IMR-90 (cell line): ENCODE measurements around the gene MSH5. TPM values are rescaled to one million over a fixed set of nuclear protein-coding genes. Genes with fewer than 3 reads are reported as not detected.
"Not testable (repeated sequence)": the region's sequence is repeated elsewhere in the genome, so short reads cannot be mapped to it uniquely, and the experiment has no call there.

ENCODE experiments used
- ATAC-seq: fragments of 200-7000 bp; cut with Tn5 transposase; 2 replicates; pipeline ENCODE4 v1.9.1; 2020; ENCODE audit warnings: low read depth, mild to moderate bottlenecking, moderate library complexity
- BruUV-seq: library from RNA; stranded (reverse); fragments of 400-500 nt; replicated peaks from 2 replicates; lab custom pipeline; 2021; lab: Mats Ljungman, UMichigan
- CTCF ChIA-PET: fragments of 300-600 bp; formaldehyde crosslinking; extraction: SDS; loops from one replicate; lab custom pipeline; 2021; ENCODE audit warnings: antibody characterized with exemption; lab: Yijun Ruan, JAX
- POLR2A ChIA-PET: fragments of 300-600 bp; sonication (Branson Sonifier 250); formaldehyde crosslinking; loops from one replicate; lab custom pipeline; 2022; ENCODE audit warnings: antibody characterized with exemption; ENCODE audit not compliant: unreplicated experiment; lab: Charles Lee
- DNase-seq: peaks from one replicate; pipeline ENCODE4 v3.0.0; 2013
- H2AFZ ChIP-seq: replicated peaks from 2 replicates; pipeline ENCODE3; 2013; ENCODE audit warnings: low read length, mild to moderate bottlenecking; ENCODE audit not compliant: poor library complexity
- H2AK5ac ChIP-seq: 2 replicates; pipeline ENCODE4 v1.6.1; 2013; ENCODE audit warnings: low read depth, low read length, inconsistent platforms
- H2AK9ac ChIP-seq: replicated peaks from 2 replicates; pipeline ENCODE3; 2013; ENCODE audit warnings: mild to moderate bottlenecking, low read depth, low read length, moderate library complexity; ENCODE audit not compliant: poor library complexity
- H2BK120ac ChIP-seq: 2 replicates; pipeline ENCODE4 v1.6.1; 2013; ENCODE audit warnings: low read depth, low read length, inconsistent platforms
- H2BK15ac ChIP-seq: 3 replicates; pipeline ENCODE4 v1.6.1; 2013; ENCODE audit warnings: low read depth, low read length, inconsistent platforms
- H2BK20ac ChIP-seq: 2 replicates; pipeline ENCODE4 v1.6.1; 2013; ENCODE audit warnings: low read depth, mild to moderate bottlenecking, inconsistent platforms, low read length, moderate library complexity
- H2BK5ac ChIP-seq: 2 replicates; pipeline ENCODE4 v1.6.1; 2013; ENCODE audit warnings: mild to moderate bottlenecking, low read depth, low read length, inconsistent platforms; ENCODE audit not compliant: poor library complexity, severe bottlenecking
- H3K14ac ChIP-seq: replicated peaks from 2 replicates; pipeline ENCODE4 v1.6.1; 2013; ENCODE audit warnings: low read depth, low read length, inconsistent platforms
- H3K18ac ChIP-seq: 2 replicates; pipeline ENCODE4 v1.6.1; 2013; ENCODE audit warnings: low read depth, low read length, control low read depth
- H3K23ac ChIP-seq: 2 replicates; pipeline ENCODE4 v1.6.1; 2013; ENCODE audit warnings: low read depth, low read length, inconsistent platforms
- H3K27ac ChIP-seq: 2 replicates; pipeline ENCODE4 v1.5.1; 2013; ENCODE audit warnings: mild to moderate bottlenecking, control low read depth, low read length; ENCODE audit not compliant: insufficient read depth
- H3K27me3 ChIP-seq: 2 replicates; pipeline ENCODE4 v1.6.1; 2013; ENCODE audit warnings: low read length; ENCODE audit not compliant: control insufficient read depth, insufficient read depth
- H3K36me3 ChIP-seq: 2 replicates; pipeline ENCODE4 v1.6.1; 2013; ENCODE audit warnings: low read length, mixed read lengths; ENCODE audit not compliant: control insufficient read depth, insufficient read depth
- H3K4ac ChIP-seq: 2 replicates; pipeline ENCODE4 v1.6.1; 2013; ENCODE audit warnings: low read depth, low read length, inconsistent platforms
- H3K4me1 ChIP-seq: 2 replicates; pipeline ENCODE4 v1.6.1; 2013; ENCODE audit warnings: low read length, mixed read lengths; ENCODE audit not compliant: control insufficient read depth, insufficient read depth
- H3K4me2 ChIP-seq: 2 replicates; pipeline ENCODE4 v1.6.1; 2013; ENCODE audit warnings: low read depth, mild to moderate bottlenecking, control low read depth, low read length, moderate library complexity
- H3K4me3 ChIP-seq: 2 replicates; pipeline ENCODE4 v1.5.1; 2013; ENCODE audit warnings: low read depth, mild to moderate bottlenecking, control low read depth, low read length, moderate library complexity; ENCODE audit not compliant: insufficient read depth
- H3K56ac ChIP-seq: 2 replicates; pipeline ENCODE4 v1.6.1; 2013; ENCODE audit warnings: low read length, inconsistent platforms; ENCODE audit not compliant: insufficient read depth; ENCODE audit errors: extremely low read depth
- H3K79me1 ChIP-seq, 2 experiments: 2 replicates each; pipeline ENCODE4 v1.6.1; 2013; ENCODE audit warnings: low read length in 2 of 2, inconsistent platforms in 1 of 2, low read depth in 1 of 2
- H3K9ac ChIP-seq: 2 replicates; pipeline ENCODE4 v1.6.1; 2013; ENCODE audit warnings: low read depth, low read length, control low read depth
- H3K9me1 ChIP-seq: 2 replicates; pipeline ENCODE4 v1.6.1; 2013; ENCODE audit warnings: low read length, inconsistent platforms; ENCODE audit not compliant: insufficient read depth
- H3K9me3 ChIP-seq: 2 replicates; pipeline ENCODE4 v1.6.1; 2013; ENCODE audit warnings: low read length; ENCODE audit not compliant: control insufficient read depth, insufficient read depth
- H4K20me1 ChIP-seq: 2 replicates; pipeline ENCODE4 v1.6.1; 2013; ENCODE audit warnings: low read length, inconsistent platforms; ENCODE audit not compliant: insufficient read depth
- H4K5ac ChIP-seq: 2 replicates; pipeline ENCODE4 v1.6.1; 2013; ENCODE audit warnings: mild to moderate bottlenecking, low read depth, low read length, control low read depth
- H4K8ac ChIP-seq, 2 experiments: 2 replicates each; pipeline ENCODE4 v1.6.1; 2013; ENCODE audit warnings: low read depth in 2 of 2, low read length in 2 of 2, control low read depth in 1 of 2, inconsistent platforms in 1 of 2
- H4K91ac ChIP-seq: 2 replicates; pipeline ENCODE4 v1.6.1; 2013; ENCODE audit warnings: low read depth, low read length, inconsistent platforms; ENCODE audit not compliant: insufficient read depth
- WGBS, 2 experiments: methylation state at CpG; one replicate each; pipeline versions ENCODE4 v1.1.5 to v1.1.7; 2013; ENCODE audit warnings: missing lambda C conversion rate in 2 of 2; ENCODE audit not compliant: insufficient read length in 1 of 2; ENCODE audit errors: extremely low coverage in 2 of 2; 5-methylcytosine and 5-hydroxymethylcytosine counted together
- dilution Hi-C: fragments of 300-500 bp; cut with HindIII; formaldehyde crosslinking; loops from one replicate; pipeline ENCODE4 v1.14.3; 2018; ENCODE audit warnings: low sequenced_read_pairs; ENCODE audit not compliant: unreplicated experiment
- in situ Hi-C: fragments of 300-500 bp; cut with MboI; formaldehyde crosslinking; loops from 3 replicates; pipeline ENCODE4 v1.14.3; 2019; ENCODE audit warnings: low sequenced_read_pairs, inconsistent platforms, mixed read lengths
- intact Hi-C: fragments of 100-400 bp; cut with micrococcal nuclease; formaldehyde crosslinking; loops from 2 replicates; pipeline ENCODE4 v1.10.0; 2022
- polyA plus RNA-seq, 3 experiments: library from polyadenylated mRNA; depleted of rRNA; stranded (reverse); fragments of >200 nt; gene quantifications; 2 replicates each; pipeline ENCODE4 v1.2.3, GENCODE V29; 2012; ENCODE audit warnings: low replicate concordance in 1 of 3
- total RNA-seq: library from RNA; depleted of rRNA; stranded (reverse); fragments of >200 nt; gene quantifications from 2 replicates; pipeline ENCODE4 v1.2.3, GENCODE V29; 2012

The MSH5 gene
- total and polyA plus RNA-seq, 2 of the 4 experiments (the other 2 are of a cell fraction): 5.6 to 15.7 TPM

DNA sequence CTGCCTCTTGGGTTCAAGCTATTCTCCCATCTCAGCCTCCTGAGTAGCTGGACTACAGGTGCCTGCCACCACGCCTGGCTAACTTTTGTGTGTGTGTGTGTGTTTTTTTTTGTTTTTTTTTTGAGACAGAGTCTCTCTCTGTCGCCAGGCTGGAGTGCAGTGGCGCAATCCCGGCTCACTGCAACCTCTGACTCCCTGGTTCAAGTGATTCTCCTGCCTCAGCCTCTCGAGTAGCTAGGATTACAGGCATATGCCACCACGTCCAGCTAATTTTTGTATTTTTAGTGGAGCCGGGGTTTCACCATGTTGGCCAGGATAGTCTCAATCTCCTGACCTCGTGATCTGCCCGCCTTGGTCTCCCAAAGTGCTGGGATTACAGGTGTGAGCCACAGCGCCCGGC lies 30.6 kb upstream of the MSH5 start:
- H3K56ac ChIP-seq, ATAC-seq, H2AFZ ChIP-seq, H4K5ac ChIP-seq, H3K4ac ChIP-seq, H3K27ac ChIP-seq, BruUV-seq, H3K23ac ChIP-seq, H2BK120ac ChIP-seq, H4K8ac ChIP-seq, H3K18ac ChIP-seq, H3K36me3 ChIP-seq, H3K9me3 ChIP-seq, H4K91ac ChIP-seq, H3K79me1 ChIP-seq, H3K4me2 ChIP-seq, H3K4me3 ChIP-seq, H2AK9ac ChIP-seq, H2AK5ac ChIP-seq, H2BK20ac ChIP-seq, H3K4me1 ChIP-seq, POLR2A ChIA-PET, H2BK5ac ChIP-seq, intact Hi-C loops, H3K14ac ChIP-seq, H4K20me1 ChIP-seq, dilution Hi-C loops, H2BK15ac ChIP-seq, H3K9ac ChIP-seq, H3K9me1 ChIP-seq, in situ Hi-C loops, DNase-seq: not testable (repeated sequence)
- CTCF ChIA-PET: interaction anchor here (0.6 kb wide), 1 partner anchor 28 kb away, joined by 3 read pairs; no protein-coding TSS in a partner anchor
- peaks cover 27% of the 10 kb centered on the region for H3K27me3 ChIP-seq
- 76% methylated on average over 3 of the region's 11 CpGs; no CpG with 5 or more reads in 1 of the 2 experiments for WGBS, 2 experiments
